Jurkat, Clone E6-1 (cell line): ENCODE measurements around the gene GABPA. TPM values are rescaled to one million over a fixed set of nuclear protein-coding genes. Genes with fewer than 3 reads are reported as not detected.
"Not testable (repeated sequence)": the region's sequence is repeated elsewhere in the genome, so short reads cannot be mapped to it uniquely, and the experiment has no call there.

Source experiments
- DNase-seq: peaks from one replicate; pipeline ENCODE4 v3.0.0-alpha.2; 2011; ENCODE audit warnings: low read depth, low spot score
- H3K4me3 ChIP-seq: 2 replicates; pipeline ENCODE4 v1.5.1; 2011; ENCODE audit warnings: mild to moderate bottlenecking, low read length, control low read depth, moderate library complexity
- polyA plus RNA-seq: library from polyadenylated mRNA; unstranded; fragments of >200 nt; gene quantifications from one replicate; pipeline ENCODE4 v1.2.1, GENCODE V29; 2012; ENCODE audit warnings: missing spikeins; ENCODE audit not compliant: insufficient read length, insufficient read depth

Gene GABPA
- polyA plus RNA-seq = 18.8 TPM

DNA sequence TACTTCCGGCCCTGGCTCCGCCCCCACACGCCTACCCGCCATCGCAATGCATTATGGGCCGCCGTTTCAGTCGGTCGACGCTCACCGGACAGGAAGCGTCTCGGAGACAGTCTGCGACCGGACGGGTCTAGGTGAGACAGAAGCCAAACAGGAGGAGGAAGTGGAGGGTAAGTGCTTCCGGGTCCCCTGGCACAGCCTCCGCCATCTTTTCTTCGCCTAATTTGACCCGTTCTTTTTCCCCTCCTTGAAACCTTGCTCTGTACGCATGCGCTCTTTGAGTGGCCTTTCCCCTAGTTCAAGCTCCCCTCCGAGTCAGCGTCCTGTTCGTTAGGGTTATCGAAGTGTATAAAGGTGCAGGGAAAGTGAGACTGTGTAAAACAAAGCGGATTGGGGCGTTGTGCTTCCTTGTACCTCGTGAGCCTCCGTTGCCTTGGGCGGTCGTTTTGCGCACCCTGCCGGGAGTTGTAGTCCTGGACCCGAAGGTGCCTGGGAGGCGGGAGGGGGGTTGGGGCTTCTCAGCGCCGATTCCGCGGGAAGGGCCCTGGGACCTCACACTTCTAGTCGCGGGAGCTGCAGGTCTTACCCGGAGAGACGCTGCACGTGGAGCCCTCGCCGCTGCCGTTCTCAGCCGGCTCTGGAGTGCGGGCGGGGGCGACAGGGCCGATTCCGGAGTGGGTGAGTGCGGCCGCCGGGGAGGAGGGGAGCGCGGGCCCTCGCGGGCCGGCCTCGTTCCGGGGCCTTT lies at the start of gene GABPA, which contains the start of gene ATP5PF:
TSS of gene GABPA (plus strand) at position 69 of the 742 bp plus-strand sequence. CDS start 6,627 bp downstream, outside the sequence.
TSS of gene ATP5PF (minus strand) at position 1 of the 742 bp plus-strand sequence. CDS start 5,110 bp downstream, outside the sequence.
- peak within 1 kb of the TSS; percentile 95 for H3K4me3 ChIP-seq
- peak; percentile 98 for DNase-seq

DNA sequence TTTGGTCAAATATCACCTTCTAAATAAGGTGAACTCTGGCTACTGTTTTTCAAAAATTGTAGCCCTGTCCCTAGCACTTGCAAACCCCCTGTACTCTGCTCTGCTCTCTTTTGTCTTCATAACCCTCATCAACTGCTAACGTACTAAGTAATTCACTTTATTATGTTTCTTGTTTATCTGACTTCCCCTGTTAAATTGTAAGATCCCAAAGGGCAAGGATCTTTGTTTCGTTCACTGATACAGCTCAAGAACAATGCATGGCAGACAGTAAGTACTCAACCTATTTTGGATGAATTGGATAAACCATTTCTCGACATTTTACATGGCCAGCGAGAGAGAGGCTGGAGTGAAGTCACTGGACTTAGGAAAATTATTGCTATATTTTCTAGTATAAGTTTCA lies 47.0 kb upstream of the GABPA start:
- DNase-seq = no peak
- H3K4me3 ChIP-seq = no peak overlapping the region

DNA sequence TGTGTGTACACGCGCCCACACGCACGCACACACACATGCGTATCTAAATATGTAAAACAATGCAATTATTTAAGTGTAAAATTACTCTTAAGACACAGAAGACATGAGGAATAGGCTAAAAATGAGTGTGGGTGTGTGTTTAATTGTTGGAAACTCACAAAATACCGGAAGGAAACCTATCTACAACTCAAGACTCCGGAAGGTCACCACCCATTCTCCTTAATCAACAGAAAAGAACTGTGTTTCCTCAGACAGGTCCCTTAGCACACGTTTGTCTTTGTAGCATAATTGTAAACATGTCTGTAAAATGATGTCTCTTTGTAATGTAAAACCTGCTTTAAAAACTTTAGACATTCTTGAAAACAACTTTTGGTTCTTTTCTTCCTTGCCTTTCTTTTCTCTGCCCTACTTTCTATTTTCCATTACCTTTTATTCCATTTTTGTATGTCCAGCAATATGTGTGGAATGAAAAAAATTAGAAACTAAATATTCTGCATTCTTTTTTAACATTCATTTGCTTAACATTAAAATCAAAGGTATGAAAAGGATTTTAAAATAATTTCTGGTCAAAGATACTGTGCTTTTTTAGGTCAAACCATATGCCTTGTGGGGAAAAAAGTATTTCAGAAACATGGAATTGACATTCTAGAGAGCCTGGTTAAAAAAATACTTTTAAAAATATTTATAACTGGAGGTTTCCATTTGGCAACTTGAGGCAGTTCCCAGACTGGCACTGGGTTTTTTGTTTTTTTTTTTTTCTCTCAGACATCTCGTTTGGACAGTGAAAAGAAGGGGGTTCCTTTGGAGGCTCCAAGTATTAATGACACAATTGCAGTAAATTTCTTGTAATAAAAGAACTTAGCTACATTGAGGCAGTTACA lies 46.3 kb upstream of the GABPA start:
- DNase-seq = no peak
- H3K4me3 ChIP-seq = no peak overlapping the region

DNA sequence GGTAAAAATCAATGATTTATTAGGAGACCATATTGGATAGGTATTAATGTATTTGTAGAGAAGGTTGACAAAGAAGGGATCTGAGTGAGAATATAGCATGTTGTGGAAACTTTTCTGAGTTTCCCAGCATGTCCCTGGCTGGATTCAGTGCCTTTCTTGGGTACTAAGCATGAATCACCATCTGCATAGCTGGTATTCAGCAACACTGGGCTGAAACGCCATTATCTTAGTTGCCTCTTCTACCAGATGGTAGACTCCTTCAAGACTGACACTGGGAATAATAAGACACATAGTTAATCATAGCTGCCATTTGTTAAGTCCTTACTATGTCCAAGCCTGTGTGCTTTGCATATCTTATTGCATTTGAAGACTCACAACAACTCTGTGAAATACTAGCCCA lies 45.5 kb upstream of the GABPA start:
- DNase-seq = no peak

DNA sequence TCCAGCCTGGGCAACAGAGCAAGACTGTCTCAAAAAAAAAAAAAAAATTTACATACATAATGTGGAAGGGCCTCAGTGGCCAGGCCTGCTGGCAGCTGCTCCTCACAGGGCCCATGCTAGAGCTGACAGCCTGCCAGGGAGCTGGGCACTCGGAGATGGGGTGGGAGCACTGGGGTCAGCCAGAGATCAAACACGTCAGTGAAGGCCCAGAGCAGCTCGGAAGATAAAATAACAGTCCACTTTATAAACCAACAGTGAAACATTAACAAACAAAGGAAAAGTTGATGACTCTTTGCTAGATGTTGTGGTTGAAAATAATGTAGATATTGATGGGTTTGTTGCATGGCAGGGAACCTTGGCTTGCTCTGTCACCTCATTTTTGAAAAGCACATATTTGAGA lies 42.8 kb upstream of the GABPA start:
- H3K4me3 ChIP-seq = no peak overlapping the region
- no peak for DNase-seq

More for the DNA sequence above, 45.5 kb upstream of the GABPA start:
- H3K4me3 ChIP-seq = no peak overlapping the region

DNA sequence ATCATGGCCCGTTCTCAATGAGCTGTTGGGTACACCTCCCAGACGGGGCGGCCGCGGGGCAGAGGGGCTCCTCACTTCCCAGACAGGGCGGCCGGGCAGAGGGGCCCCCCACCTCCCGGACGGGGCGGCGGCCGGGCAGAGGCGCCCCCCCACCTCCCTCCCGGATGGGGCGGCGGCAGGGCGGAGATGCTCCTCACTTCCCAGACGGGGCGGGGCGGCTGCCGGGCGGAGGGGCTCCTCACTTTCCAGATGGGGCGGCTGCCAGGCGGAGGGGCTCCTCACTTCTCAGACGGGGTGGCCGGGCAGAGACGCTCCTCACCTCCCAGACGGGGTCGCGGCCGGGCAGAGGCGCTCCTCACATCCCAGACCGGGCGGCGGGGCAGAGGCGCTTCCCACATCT lies 39.3 kb upstream of the GABPA start:
- DNase-seq, H3K4me3 ChIP-seq: not testable (repeated sequence)

DNA sequence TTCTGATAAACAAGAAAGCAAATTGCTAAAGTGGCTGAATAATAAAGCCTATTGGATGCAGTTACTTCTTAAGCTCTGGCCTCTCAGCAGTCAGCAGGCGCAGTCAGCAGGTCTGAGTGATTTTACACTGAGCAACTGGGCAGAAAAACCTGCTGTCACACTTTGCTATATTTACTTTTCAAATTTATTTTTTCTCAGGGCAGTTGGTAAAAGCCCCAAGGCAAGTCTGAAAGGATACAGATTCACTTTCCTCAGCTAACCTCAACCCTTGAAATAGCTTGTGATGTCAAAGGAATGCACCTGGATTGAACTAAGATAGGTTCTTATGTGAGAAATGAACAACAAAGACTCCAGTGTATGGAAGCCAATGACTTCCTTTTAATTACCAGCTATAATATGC lies 34.0 kb upstream of the GABPA start:
- no peak for DNase-seq
- no peak overlapping the region for H3K4me3 ChIP-seq

DNA sequence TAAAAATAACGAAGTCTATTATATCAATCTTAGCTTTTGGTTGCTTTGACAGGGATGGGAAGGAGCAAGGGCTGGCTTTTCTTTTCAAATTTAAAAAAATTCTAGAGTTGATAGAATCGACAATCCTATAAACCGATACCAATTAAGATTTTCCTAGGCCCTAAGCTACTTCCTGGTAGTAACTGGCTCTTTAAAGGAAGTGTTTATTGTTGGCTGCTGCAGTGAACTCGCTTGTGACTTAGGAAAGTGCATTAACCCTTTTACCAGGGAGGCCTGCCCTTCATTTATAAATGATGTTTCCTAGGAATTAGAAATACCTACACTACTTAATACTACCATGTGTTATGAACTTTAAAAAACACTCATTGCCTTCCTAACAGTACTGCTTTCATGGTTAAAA lies 33.2 kb upstream of the GABPA start:
- DNase-seq = no peak
- no peak overlapping the region for H3K4me3 ChIP-seq

DNA sequence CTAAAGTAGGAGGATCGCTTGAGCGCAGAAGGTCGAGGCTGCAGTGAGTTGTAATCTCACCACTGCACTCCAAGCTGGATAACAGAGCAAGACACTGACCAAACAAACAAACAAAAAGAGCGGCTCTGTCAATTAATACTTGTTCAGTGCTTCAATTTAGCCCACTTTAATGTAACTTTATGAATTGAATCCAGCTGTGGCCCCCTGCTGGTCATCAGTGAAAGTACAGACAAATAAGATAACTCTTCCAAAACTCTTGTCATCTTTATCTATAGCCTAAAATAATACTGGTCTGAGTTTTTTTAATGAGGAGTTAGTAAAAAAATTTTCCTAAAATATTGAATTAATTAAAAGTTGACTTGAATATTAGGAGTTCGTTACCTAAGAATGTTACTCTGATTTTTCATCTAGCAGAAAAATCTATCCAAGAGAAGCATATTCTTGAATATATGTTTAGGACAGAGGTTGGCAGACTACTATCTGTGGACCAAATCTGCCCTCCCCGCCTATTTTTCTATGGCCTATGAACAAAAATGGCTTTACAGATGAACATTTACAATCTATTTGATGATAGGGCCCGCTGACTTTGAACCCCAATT lies 26.2 kb upstream of the GABPA start:
- H3K4me3 ChIP-seq = no peak overlapping the region
- DNase-seq = peak; percentile 38

DNA sequence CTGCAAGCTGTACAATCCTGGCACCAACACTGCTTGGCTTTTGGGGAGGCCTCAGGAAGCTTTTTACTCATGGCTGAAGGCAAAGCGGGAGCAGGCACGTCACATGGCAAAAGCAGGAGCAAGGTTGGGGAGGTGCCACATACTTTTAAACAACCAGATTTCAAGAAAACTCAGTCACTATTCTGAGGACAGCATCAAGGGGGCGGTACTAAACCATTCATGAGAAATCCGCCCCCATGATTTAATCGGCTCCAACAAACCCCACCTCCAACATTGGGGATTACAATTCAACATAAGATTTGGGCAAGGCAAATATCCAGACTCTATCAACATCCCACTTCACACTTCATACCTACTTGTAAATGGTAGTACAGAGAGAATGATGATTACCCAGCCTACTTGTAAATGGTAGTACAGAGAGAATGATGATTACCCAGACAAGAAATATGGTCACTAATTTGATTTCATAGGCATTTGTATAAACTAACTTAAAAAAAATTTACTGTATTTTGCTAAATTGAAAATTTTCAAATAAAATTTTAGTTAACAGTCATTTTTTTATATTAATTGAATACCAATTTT lies 25.0 kb upstream of the GABPA start:
- no peak for DNase-seq

DNA sequence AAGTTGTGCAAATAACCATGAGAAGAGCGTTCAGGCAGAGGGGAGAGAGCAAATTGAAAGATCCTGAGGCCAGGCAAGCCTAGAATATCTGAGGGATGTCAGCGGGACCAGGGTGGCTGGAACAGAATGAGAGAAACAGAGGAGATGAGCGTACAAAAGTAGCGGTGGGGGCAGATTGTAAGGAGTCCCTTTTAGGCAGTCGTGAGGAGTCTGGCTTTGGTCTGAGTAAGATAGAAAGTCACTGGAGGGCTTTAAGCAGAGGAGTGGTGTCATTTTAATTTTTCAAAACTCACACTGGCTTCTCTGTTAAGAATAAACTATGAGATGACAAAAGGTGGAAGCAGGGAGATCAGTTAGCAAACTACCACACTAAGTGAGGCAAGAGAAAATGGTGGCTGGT lies 24.2 kb upstream of the GABPA start:
- DNase-seq = no peak
- no peak overlapping the region for H3K4me3 ChIP-seq

More for the DNA sequence above, 25.0 kb upstream of the GABPA start:
- H3K4me3 ChIP-seq = no peak overlapping the region

DNA sequence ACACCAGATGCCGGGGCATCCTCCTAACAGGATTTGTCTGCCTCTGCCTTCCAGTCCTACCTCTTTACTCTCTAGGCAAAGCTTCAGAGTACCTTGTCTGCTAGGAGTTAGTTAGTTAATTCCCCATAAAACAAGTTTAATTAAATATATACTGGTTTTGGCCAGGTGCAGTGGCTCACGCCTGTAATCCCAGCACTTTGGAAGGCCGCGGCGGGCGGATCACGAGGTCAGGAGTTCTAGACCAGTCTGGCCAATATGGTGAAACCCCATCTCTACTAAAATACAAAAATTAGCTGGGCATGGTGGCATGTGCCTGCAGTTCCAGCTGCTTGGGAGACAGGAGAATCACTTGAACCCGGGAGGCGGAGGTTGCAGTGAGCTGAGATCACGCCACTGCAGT lies 20.7 kb upstream of the GABPA start:
- H3K4me3 ChIP-seq, DNase-seq: not testable (repeated sequence)

DNA sequence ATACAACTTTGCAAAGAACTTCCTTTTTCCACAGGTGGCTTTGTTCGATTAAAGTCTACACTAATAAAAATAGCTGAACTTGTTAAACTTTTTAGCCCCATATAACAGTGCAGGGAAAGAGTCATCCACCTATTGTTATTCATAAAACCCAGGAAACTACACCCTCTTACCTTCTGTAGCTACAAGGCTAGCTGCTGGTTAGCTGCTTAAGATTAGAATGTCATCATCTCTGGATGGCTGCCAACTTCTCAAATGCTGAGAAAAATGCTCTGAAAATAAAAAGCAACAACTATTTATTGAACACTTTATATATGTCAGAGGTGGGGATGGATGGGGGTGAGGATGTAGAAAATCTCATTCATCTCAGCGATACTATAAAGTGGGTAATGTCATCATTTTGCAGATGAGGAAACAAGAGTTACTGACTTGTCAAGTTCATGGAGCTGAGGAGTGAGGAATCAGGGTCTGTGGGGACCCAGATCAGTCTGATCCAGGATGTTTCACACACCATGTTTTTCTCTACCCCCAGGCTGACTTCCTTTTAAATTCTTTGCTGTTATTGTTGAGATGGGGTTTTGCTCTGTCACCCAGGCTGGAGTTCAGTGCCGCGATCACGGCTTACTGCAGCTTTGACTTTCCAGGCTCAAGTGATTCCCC lies 17.2 kb upstream of the GABPA start:
- no peak for DNase-seq
- no peak overlapping the region for H3K4me3 ChIP-seq

DNA sequence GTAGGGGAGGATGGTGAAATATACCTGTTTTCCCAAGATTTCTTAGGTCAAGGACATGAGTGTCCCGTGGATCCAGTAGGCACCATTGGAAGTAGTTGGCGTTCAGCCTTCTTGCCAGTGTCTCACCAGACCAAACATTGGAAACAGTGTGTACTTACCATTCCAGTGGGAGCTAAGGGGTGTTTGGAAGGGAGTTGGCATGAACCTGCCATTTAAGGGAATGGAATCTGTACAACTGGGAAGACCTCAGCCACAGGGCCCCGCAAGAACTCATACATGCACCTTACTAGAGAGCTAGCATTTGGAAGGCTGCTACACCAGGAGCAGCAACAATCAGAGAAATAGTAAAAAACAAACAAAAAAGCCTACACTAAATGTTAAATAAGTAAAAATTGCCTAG lies 12.8 kb upstream of the GABPA start:
- DNase-seq = no peak
- H3K4me3 ChIP-seq = no peak overlapping the region

DNA sequence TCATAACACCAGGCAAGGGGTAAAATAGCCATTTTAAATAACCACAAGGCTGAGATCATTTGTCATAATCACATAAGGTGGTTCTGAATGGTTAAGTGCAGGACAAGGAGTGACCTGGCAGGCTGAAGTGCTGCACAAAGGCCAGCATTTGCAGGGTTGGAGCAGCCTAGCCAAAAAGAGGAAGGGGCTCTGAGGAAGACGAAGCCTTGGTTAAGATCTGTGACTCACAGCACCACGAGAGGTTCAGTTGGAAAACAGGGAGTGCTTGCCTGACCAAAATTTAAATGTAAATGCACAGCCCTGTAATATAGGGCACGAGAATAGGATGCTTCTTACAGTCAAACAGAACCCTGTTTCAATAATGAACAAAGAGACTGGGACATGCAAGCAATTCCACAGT lies 12.1 kb upstream of the GABPA start:
- no peak for DNase-seq

DNA sequence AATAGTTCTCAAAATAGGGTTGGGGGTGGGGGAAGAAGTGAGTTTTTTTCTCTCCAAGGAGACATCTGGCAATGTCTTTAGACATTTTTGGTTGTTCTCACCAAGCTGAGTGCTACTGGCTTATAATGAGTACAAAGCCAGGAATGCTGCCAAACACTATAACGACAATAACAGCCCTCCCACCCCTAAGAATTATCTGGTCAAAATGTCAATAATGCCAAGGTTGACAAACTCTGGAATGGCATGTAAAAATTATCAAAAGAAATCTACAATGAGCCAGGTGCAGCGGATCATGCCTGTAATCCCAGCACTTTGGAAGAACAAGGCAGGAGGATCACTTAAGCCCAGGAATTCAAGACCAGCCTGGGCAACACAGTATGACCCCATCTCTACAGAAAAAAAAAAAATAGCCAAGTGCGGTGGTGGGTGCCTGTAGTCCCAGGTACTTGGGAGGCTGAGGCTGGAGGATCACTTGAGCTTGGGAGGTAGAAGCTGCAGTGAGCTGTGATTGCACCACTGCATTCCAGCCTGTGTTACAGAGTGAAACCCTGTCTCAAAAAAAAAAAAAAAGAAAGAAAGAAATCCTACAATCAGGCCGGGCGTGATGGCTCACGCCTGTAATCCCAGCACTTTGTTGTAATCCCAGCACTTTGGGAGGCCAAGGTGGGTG lies 2.5 kb upstream of the GABPA start:
- DNase-seq = no peak
- H3K4me3 ChIP-seq = no peak overlapping the region

More for the DNA sequence above, 12.1 kb upstream of the GABPA start:
- no peak overlapping the region for H3K4me3 ChIP-seq

DNA sequence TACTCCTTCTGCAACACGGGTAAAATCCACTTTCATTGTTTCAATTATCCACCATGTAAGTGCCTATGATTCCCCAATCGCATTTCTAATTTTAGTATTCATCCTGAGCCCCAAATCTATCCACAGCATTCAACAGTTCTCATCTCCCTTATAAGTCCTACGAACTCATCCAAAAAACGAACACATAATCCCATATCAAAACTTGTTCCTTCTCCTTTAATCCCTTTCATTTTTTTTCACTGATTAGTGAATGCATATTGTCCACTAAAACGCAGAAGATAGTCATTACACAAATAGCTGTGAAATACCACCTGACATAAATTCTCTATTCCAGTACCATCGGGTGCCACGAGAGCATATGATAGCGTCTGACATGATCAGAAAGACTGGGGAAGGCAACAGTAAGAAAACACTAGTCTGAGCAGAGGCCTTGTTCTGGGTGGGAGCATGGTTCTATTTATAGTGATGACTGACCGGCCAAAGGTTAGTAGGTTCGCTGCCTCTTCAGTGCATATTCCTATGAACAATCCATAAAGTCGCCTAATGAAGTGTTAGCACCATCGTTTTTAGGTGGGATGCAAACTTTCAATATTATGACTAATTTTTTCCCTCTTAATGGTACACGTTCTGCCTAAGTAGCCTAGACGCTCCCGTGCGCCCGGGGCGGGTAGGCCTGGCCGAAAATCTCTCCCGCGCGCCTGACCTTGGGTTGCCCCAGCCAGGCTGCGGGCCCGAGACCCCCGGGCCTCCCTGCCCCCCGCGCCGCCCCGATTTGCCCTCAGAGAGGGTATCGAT lies 716 bp upstream of the GABPA start:
- DNase-seq = no peak

DNA sequence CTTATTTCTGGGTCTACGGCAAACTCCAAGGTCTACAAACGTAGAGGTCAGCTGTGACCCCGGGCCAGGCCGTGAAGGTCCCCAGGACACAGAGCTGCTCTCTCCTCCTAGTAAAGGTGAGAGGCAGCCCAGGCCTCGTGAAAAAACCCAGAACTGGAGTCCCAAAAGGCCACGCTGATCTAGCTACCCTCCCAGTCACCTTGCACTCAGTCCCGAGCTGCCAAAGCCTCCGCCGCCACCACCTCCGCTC lies 193 bp upstream of the GABPA start:
- no peak for DNase-seq
- peak overlapping the region; percentile 95 for H3K4me3 ChIP-seq

More for the DNA sequence above, 716 bp upstream of the GABPA start:
- H3K4me3 ChIP-seq = peak overlapping the region; percentile 95
